GM18520 (cell line): ENCODE measurements around the gene TEDDM1.
"Not testable (repeated sequence)": the region's sequence is repeated elsewhere in the genome, so short reads cannot be mapped to it uniquely, and the experiment has no call there.

ENCODE experiments used
- ATAC-seq: cut with Tn5 transposase; IDR thresholded peaks from one replicate; pipeline ENCODE4 v1.9.1; 2021; ENCODE audit not compliant: unreplicated experiment

Gene TEDDM1

GRCh38 chr1:182381962-182382819, 18.3 kb downstream of the TEDDM1 start:
- ATAC-seq, result no peak

GRCh38 chr1:182380199-182380598, 20.3 kb downstream of the TEDDM1 start:
- no peak for ATAC-seq

- ATAC-seq, result not testable (repeated sequence)
Observed at GRCh38 chr1:182379781-182380180, 20.7 kb downstream of the TEDDM1 start.

GRCh38 chr1:182376936-182377574, 23.4 kb downstream of the TEDDM1 start:
- ATAC-seq, result no peak

GRCh38 chr1:182374101-182374834, 26.2 kb downstream of the TEDDM1 start:
- ATAC-seq, result no peak

- ATAC-seq, result no peak
Observed at GRCh38 chr1:182370532-182370931, 29.9 kb downstream of the TEDDM1 start.

GRCh38 chr1:182368903-182369302, 31.6 kb downstream of the TEDDM1 start:
- ATAC-seq, result no peak

GRCh38 chr1:182368358-182368757, 32.1 kb downstream of the TEDDM1 start:
- ATAC-seq, result peak; percentile 39

GRCh38 chr1:182367926-182368325, 32.5 kb downstream of the TEDDM1 start:
- ATAC-seq, result no peak

GRCh38 chr1:182366596-182366995, 33.9 kb downstream of the TEDDM1 start:
- no peak for ATAC-seq

GRCh38 chr1:182359645-182360044, 40.8 kb downstream of the TEDDM1 start:
- ATAC-seq, result no peak

- no peak for ATAC-seq
Observed at GRCh38 chr1:182357913-182358312, 42.6 kb downstream of the TEDDM1 start.

GRCh38 chr1:182357171-182357570, 43.3 kb downstream of the TEDDM1 start:
- no peak for ATAC-seq

GRCh38 chr1:182355723-182356098, 44.8 kb downstream of the TEDDM1 start:
- ATAC-seq, result no peak

GRCh38 chr1:182351790-182352364, 48.6 kb downstream of the TEDDM1 start:
- ATAC-seq, result no peak

GRCh38 chr1:182350839-182351238, 49.6 kb downstream of the TEDDM1 start:
- no peak for ATAC-seq

GRCh38 chr1:182348961-182349747, 51.3 kb downstream of the TEDDM1 start:
- ATAC-seq, result no peak
